GM23248 (cell line): ENCODE measurements around the gene ITGA11. TPM values are rescaled to one million over a fixed set of nuclear protein-coding genes. Genes with fewer than 3 reads are reported as not detected.

Experiments used
- DNase-seq: peaks from one replicate; pipeline ENCODE4 v3.0.0-alpha.2; 2015
- H2AFZ ChIP-seq: fragments of 200-600 bp; sonication (generic); 2 replicates; pipeline ENCODE4 v1.6.1; 2016; ENCODE audit warnings: antibody characterized with exemption
- H3F3A ChIP-seq: fragments of 200-600 bp; sonication (generic); 2 replicates; pipeline ENCODE4 v1.6.1; 2016; ENCODE audit warnings: mild to moderate bottlenecking, antibody characterized with exemption, mixed run types; ENCODE audit not compliant: insufficient read depth
- H3K27ac ChIP-seq: fragments of 200-600 bp; sonication (generic); 2 replicates; pipeline ENCODE4 v1.5.1; 2016; ENCODE audit warnings: mild to moderate bottlenecking
- H3K27me3 ChIP-seq: fragments of 200-600 bp; sonication (generic); replicated peaks from 2 replicates; pipeline ENCODE4 v1.6.1; 2016; ENCODE audit warnings: mild to moderate bottlenecking; ENCODE audit not compliant: insufficient read depth
- H3K36me3 ChIP-seq: fragments of 200-600 bp; sonication (generic); 2 replicates; pipeline ENCODE4 v1.6.1; 2016; ENCODE audit warnings: low read depth, mild to moderate bottlenecking
- H3K4me1 ChIP-seq: fragments of 200-600 bp; sonication (generic); 2 replicates; pipeline ENCODE4 v1.6.1; 2016; ENCODE audit warnings: mild to moderate bottlenecking; ENCODE audit not compliant: insufficient read depth
- H3K4me2 ChIP-seq: fragments of 200-600 bp; sonication (generic); one replicate; pipeline ENCODE4 v1.6.1; 2016; ENCODE audit warnings: mild to moderate bottlenecking; ENCODE audit not compliant: unreplicated experiment
- H3K4me3 ChIP-seq: fragments of 200-600 bp; sonication (generic); 2 replicates; pipeline ENCODE4 v1.5.1; 2016; ENCODE audit warnings: mild to moderate bottlenecking
- H3K79me2 ChIP-seq: fragments of 200-600 bp; sonication (generic); 2 replicates; pipeline ENCODE4 v1.6.1; 2016; ENCODE audit warnings: mild to moderate bottlenecking; ENCODE audit not compliant: insufficient read depth
- H3K9ac ChIP-seq: fragments of 200-600 bp; sonication (generic); 2 replicates; pipeline ENCODE4 v1.6.1; 2016; ENCODE audit warnings: mild to moderate bottlenecking
- H3K9me2 ChIP-seq: fragments of 200-600 bp; sonication (generic); 2 replicates; pipeline ENCODE4 v1.6.1; 2016; ENCODE audit warnings: mixed run types, mild to moderate bottlenecking, moderate library complexity; ENCODE audit not compliant: insufficient read depth
- H3K9me3 ChIP-seq: fragments of 200-600 bp; sonication (generic); one replicate; pipeline ENCODE4 v1.6.1; 2017; ENCODE audit warnings: low read depth
- H4K20me1 ChIP-seq: fragments of 200-600 bp; sonication (generic); 2 replicates; pipeline ENCODE4 v1.6.0; 2016; ENCODE audit not compliant: insufficient read depth
- EZH2 ChIP-seq: fragments of 200-600 bp; sonication (generic); IDR thresholded peaks from 2 replicates; pipeline ENCODE4 v1.6.1; 2018; ENCODE audit warnings: antibody characterized with exemption, mild to moderate bottlenecking; ENCODE audit not compliant: insufficient read depth, poor library complexity, severe bottlenecking
- EZH2phosphoT487 ChIP-seq: fragments of 200-600 bp; sonication (generic); IDR thresholded peaks from 2 replicates; pipeline ENCODE4 v1.6.1; 2018; ENCODE audit warnings: antibody characterized with exemption, moderate library complexity, mild to moderate bottlenecking, low read depth; ENCODE audit not compliant: insufficient read depth
- WGBS, 2 experiments: methylation state at CpG; one replicate each; pipeline ENCODE4 v1.1.6; 2015 to 2017; ENCODE audit warnings: low lambda C conversion rate in 2 of 2, low coverage in 1 of 2; ENCODE audit errors: missing lambda C conversion rate in 2 of 2; 5-methylcytosine and 5-hydroxymethylcytosine counted together
- in situ Hi-C: fragments of 300-500 bp; cut with MboI; formaldehyde crosslinking; loops from 2 replicates; pipeline ENCODE4 v1.15.0; 2020
- polyA plus RNA-seq: library from polyadenylated mRNA; unstranded; fragments of >200 nt; fragmentation: Nextera tagmentation; extraction: Ambion mirVana; gene quantifications from 2 replicates; pipeline ENCODE4 v1.2.1, GENCODE V29; 2016
- total RNA-seq: library from RNA; depleted of rRNA; stranded (reverse); fragments of >200 nt; shearing (Covaris generic); gene quantifications from 2 replicates; pipeline ENCODE4 v1.2.3, GENCODE V29; 2014

The ITGA11 gene
- total and polyA plus RNA-seq, 2 experiments from 2014 or later, result 312 to 352 TPM

DNA sequence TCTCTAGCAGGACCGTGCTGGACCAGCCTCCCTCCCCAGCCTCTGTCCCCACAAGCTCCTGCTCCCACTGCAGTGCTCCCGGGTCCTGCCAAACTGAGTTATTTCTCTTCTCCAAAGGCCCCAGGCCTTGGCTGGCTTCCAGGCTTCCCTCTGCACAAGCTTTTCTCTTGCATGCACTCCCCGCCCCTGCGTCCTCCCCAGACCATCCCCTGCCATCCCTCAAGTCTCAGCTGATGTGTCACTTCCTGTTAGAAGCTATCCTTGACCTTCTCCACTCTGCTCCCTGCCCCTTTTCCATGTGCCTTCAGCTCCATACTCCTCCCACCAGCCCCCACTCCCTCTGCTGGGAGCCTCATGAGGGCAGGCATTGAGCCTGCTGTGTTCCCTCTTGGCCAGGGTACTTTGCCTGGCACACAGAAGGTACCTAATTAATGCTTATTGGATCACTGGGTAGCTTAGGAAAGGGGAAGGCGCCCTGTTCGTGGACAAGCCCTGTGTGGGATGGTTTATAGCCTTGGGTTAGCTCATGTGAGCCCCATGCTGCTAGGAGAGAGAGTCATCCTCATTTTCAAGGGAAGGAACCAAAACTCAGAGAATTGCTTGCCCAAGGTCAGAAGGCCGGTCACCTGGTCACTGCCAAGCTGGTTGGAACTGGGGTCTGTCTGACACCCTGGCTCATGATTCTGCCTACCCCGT is 98.0 kb downstream of the ITGA11 start:
- WGBS, 2 experiments, result 86% methylated on average over 7 to 8 of the region's 8 CpGs
- peaks cover 20% of the 10 kb centered on the region for H3F3A ChIP-seq
- H3K9ac ChIP-seq, result no peak overlapping the region
- no peak for TF ChIP-seq EZH2phosphoT487
- TF ChIP-seq EZH2, result no peak
- DNase-seq, result peak; percentile 37
- in situ Hi-C loops, result no loop called here
- no peaks in the 10 kb centered on the region for H3K27me3 ChIP-seq
- H4K20me1 ChIP-seq, result no peaks in the 10 kb centered on the region
- no peak overlapping the region for H3K4me3 ChIP-seq
- no peaks in the 10 kb centered on the region for H3K9me2 ChIP-seq
- H3K4me2 ChIP-seq, result peak overlapping the region; percentile 11
- H3K4me1 ChIP-seq, result peaks cover 18% of the 10 kb centered on the region
- H3K36me3 ChIP-seq, result peaks cover 60% of the 10 kb centered on the region
- no peak overlapping the region for H2AFZ ChIP-seq
- H3K27ac ChIP-seq, result peak overlapping the region; percentile 49
- H3K9me3 ChIP-seq, result no peaks in the 10 kb centered on the region
- no peaks in the 10 kb centered on the region for H3K79me2 ChIP-seq

DNA sequence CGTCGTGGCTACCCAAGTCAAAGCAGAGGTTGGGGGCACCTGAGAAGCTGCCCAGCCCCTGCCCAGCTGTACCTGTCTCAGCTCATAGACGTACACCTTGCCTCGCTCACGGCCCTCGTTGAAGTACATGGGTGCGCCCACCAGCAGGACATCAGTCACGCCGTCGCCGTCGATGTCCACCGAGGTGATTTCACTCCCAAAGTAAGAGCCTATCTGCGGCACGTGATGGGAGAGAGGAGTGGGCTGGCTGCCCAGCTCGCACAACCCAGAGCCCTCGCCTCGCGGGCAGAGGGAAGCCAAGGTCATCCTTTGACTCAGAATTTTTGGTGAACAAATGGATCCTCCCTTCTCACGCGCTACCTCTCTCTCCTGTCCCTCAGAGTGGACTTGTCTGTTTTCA is 99.7 kb downstream of the ITGA11 start:
- Histone ChIP-seq H4K20me1 (no peaks in the 10 kb centered on the region), H3K9me2 (no peaks in the 10 kb centered on the region), H3K4me2 (no peak overlapping the region), H3K36me3 (peaks cover 50% of the 10 kb centered on the region), H2AFZ (no peak overlapping the region), H3F3A (peaks cover 6% of the 10 kb centered on the region; the same call in 1 of the 2 replicates), H3K9me3 (no peaks in the 10 kb centered on the region), H3K79me2 (no peaks in the 10 kb centered on the region), H3K27ac (no peak overlapping the region), H3K4me1 (peaks cover 18% of the 10 kb centered on the region), H3K4me3 (no peak overlapping the region), H3K27me3 (no peaks in the 10 kb centered on the region), H3K9ac (no peak overlapping the region)
- WGBS, 2 experiments, result 95 to 97% methylated on average over 21 of the region's 21 CpGs
- TF ChIP-seq EZH2phosphoT487, result no peak
- no peak for TF ChIP-seq EZH2
- DNase-seq, result no peak
- in situ Hi-C loops, result no loop called here

DNA sequence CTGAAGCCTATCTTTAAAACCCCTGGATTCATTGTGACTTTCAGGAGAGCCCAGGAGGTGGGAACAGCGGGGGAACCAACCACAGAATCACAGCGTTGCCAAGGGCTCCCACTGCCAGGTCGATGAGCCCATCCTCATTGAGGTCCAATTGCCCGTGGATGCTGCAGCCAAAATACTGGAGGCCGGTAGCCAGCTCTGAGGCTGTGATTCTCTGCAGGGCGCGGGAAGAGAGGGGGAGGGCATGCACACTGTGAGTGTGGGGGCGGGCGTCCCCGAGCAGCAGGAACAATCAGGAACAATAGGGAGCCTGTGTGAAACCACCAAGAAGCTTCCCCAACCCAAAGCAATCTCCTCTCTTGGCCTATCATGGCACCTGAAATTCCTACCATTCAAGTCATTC is 101.1 kb downstream of the ITGA11 start:
- Histone ChIP-seq H3K4me1 (peaks cover 18% of the 10 kb centered on the region), H3K4me3 (no peak overlapping the region), H3K9me3 (no peaks in the 10 kb centered on the region), H4K20me1 (no peaks in the 10 kb centered on the region), H2AFZ (no peak overlapping the region), H3K27me3 (no peaks in the 10 kb centered on the region), H3F3A (no peaks in the 10 kb centered on the region), H3K79me2 (no peaks in the 10 kb centered on the region), H3K36me3 (peaks cover 48% of the 10 kb centered on the region), H3K4me2 (no peak overlapping the region), H3K9ac (no peak overlapping the region), H3K9me2 (no peaks in the 10 kb centered on the region), H3K27ac (no peak overlapping the region)
- in situ Hi-C loops, result no loop called here
- DNase-seq, result no peak
- TF ChIP-seq EZH2phosphoT487 (no peak), EZH2 (no peak)
- WGBS, 2 experiments, result 63 to 74% methylated on average over 5 to 10 of the region's 10 CpGs

DNA sequence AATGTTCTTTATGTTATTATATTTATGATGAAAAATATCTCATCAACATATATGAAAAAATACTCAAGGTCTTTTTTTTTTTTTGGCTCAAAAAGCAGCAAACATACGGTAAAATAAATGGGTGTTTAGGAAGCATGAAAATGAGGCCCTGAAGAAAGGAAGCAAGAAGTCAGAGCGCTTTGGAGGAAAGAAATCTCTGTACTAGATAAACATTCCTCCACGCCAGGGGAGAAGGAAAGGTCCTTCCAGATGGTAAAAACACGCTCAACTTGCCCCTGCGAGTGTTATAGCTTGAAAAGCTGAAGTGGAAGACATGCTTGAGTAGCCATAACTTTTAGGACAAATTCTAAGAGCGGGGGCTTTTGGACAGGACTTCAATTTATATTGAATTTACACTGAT is 101.5 kb downstream of the ITGA11 start:
- 77 to 79% methylated on average over 6 of the region's 6 CpGs for WGBS, 2 experiments
- H3K4me3 ChIP-seq, result no peak overlapping the region
- no peak overlapping the region for H3K27ac ChIP-seq
- H3K27me3 ChIP-seq, result no peaks in the 10 kb centered on the region
- no peaks in the 10 kb centered on the region for H3K79me2 ChIP-seq
- H3K9ac ChIP-seq, result no peak overlapping the region
- no peaks in the 10 kb centered on the region for H4K20me1 ChIP-seq
- H3K4me2 ChIP-seq, result no peak overlapping the region
- H3K9me2 ChIP-seq, result no peaks in the 10 kb centered on the region
- no peak for DNase-seq
- TF ChIP-seq EZH2phosphoT487 (no peak), EZH2 (no peak)
- peaks cover 17% of the 10 kb centered on the region for H3K4me1 ChIP-seq
- no peak overlapping the region for H2AFZ ChIP-seq
- no peaks in the 10 kb centered on the region for H3K9me3 ChIP-seq
- in situ Hi-C loops, result no loop called here
- peaks cover 49% of the 10 kb centered on the region for H3K36me3 ChIP-seq
- H3F3A ChIP-seq, result no peaks in the 10 kb centered on the region

DNA sequence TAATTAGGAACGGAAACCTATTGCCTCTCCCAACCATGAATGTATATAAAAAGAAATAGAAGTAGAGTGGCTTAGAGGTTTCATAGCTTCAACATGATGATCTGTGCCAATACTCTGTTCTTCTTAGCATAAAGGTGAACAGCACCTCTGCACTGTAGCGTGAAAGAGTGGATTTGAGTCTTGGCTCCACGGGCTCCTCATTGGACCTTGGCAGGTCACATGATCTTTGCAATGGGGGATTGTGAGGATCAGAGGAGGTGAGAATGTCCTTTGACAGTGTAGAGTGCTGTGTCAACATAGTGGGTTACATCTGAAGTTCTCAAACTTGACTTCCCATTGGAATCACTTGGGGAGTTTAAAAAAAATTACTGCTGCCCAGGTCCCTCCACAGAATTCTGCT is 103.0 kb downstream of the ITGA11 start:
- Histone ChIP-seq H3K79me2 (no peaks in the 10 kb centered on the region), H3K4me2 (no peak overlapping the region), H3K36me3 (peaks cover 50% of the 10 kb centered on the region), H3K4me1 (peaks cover 3% of the 10 kb centered on the region), H3K9me3 (no peaks in the 10 kb centered on the region), H4K20me1 (no peaks in the 10 kb centered on the region), H3K27me3 (no peaks in the 10 kb centered on the region), H3K27ac (no peak overlapping the region), H3K4me3 (no peak overlapping the region), H3K9me2 (no peaks in the 10 kb centered on the region), H3F3A (no peaks in the 10 kb centered on the region), H3K9ac (no peak overlapping the region), H2AFZ (no peak overlapping the region)
- no peak for DNase-seq
- in situ Hi-C loops, result no loop called here
- 77 to 82% methylated on average over 3 of the region's 3 CpGs for WGBS, 2 experiments
- no peak for TF ChIP-seq EZH2phosphoT487
- no peak for TF ChIP-seq EZH2
